ENCODE measurements around the gene RBM4. TPM values are rescaled to one million over a fixed set of nuclear protein-coding genes. Genes with fewer than 3 reads are reported as not detected.
A peak's percentile ranks its signal among the peaks of the same experiment; 100 is the strongest.

The RBM4 gene
- total and polyA plus RNA-seq, 9 of the 15 experiments (the other 6 are each of a cell fraction or from before 2014, with no cell fraction given): 81.6 to 233 (median 122) TPM

GRCh38 chr11:66616379-66617154 lies 21.9 kb upstream of the RBM4 start, which contains the start of gene RBM14 (continued):
- TF ChIP-seq, protein P1, sequence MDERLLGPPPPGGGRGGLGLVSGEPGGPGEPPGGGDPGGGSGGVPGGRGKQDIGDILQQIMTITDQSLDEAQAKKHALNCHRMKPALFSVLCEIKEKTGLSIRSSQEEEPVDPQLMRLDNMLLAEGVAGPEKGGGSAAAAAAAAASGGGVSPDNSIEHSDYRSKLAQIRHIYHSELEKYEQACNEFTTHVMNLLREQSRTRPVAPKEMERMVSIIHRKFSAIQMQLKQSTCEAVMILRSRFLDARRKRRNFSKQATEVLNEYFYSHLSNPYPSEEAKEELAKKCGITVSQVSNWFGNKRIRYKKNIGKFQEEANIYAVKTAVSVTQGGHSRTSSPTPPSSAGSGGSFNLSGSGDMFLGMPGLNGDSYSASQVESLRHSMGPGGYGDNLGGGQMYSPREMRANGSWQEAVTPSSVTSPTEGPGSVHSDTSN (CRISPR knock-in tag; IDR thresholded peaks at IDR 0.05; ENCODE audit: low read depth): no peak
- TF ChIP-seq, protein P1 (tag; conservative IDR thresholded peaks at IDR 0.05; ENCODE audit: low read depth): peak; percentile 24; the same call in 1 of the 2 replicates
- TF ChIP-seq SIN3B (IDR thresholded peaks at IDR 0.05; ENCODE audit: low read depth): peak; percentile 80
- peak; percentile 95 for TF ChIP-seq ASH1L (IDR thresholded peaks at IDR 0.05; ENCODE audit: borderline replicate concordance, low read depth, partially characterized antibody)
- TF ChIP-seq POLR2H (tag; IDR thresholded peaks at IDR 0.05; ENCODE audit: low read depth): peak; percentile 96

DNA sequence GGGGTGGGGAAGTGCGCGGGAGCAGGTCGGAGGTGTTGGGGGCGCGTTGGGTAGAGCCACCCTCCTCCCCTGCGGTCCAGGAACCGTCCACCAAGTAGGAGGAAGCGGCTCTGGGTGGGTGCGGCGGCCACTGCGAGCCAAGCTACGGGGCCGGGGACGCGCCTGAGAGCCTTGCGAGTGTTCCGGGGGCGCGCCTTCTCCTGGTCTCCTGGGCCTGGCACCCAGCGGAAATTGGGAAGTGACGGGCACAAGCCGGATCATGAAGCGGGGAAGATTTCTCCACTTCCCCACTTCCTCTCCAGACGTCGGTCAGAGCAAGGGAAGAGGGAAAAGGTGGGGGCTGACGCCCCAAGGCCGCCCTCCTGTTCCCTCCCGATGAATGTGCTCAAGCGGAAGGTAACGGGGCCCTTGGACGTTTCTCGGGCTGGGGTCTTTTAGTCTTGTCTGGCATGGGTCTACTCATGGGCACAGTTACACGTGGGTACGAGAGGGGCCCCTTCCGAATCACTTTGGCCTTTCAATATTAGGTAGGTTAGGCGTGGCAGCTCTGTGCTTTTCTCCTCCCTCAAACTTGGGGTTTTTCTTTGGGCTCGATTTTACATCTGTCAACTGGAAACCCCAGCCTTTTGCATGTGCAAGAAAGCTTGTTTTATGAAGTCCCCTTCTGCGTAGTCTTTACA lies 21.2 kb upstream of the RBM4 start:
- POLR2A ChIA-PET: interaction anchor here (0.6 to 14.0 kb wide), 13 partner anchors 12 to 221 kb away, joined by 3 to 387 read pairs (median 4); partner anchors contain the start of genes RBM4 and RBM4B
- ATAC-seq (no peak), FAIRE-seq (no peak), DNase-seq (ENCODE audit: extremely low read depth in 1 of 4, low spot score in 3 of 4) (no peak)
- WGBS (ENCODE audit: insufficient coverage, low coverage, missing lambda C conversion rate): 1% methylated on average over 29 of the region's 38 CpGs
- Histone ChIP-seq H2AFZ (ENCODE audit: low read depth, low read length) (peak overlapping the region; percentile 96; the same call in 1 of the 2 replicates), H3K36me3 (ENCODE audit: control insufficient read depth, insufficient read depth, low read length) (peaks cover 48% of the 10 kb centered on the region), H3K4me2 (ENCODE audit: insufficient read depth, low read length) (peak overlapping the region; percentile 97), H3K27me3 (ENCODE audit: control insufficient read depth in 2 of 2, insufficient read depth in 2 of 2, low read length in 2 of 2) (no peaks in the 10 kb centered on the region), H3K4me3 (peak overlapping the region; percentile 94), H3K4me1 (replicated peaks in 1 of 2; ENCODE audit: control insufficient read depth in 2 of 2, insufficient read depth in 2 of 2, low read length in 2 of 2) (peaks cover 21 to 31% of the 10 kb centered on the region in 2 experiments), H3K9ac (ENCODE audit: insufficient read depth in 1 of 2, low read depth in 2 of 2, low read length in 2 of 2) (peak overlapping the region; percentile 97 to 100), H3K9me1 (ENCODE audit: control insufficient read depth, insufficient read depth, low read length) (no peaks in the 10 kb centered on the region), H3K79me2 (ENCODE audit: control insufficient read depth, insufficient read depth, low read length) (peaks cover 73% of the 10 kb centered on the region), H3K9me3 (replicated peaks; ENCODE audit: control insufficient read depth, insufficient read depth, low read depth, low read length) (no peaks in the 10 kb centered on the region), H4K20me1 (replicated peaks; ENCODE audit: control insufficient read depth, insufficient read depth, low read length) (peaks cover 48% of the 10 kb centered on the region), H3K27ac (ENCODE audit: extremely low read depth, low read depth, low read length) (peak overlapping the region; percentile 99)
- CTCF ChIA-PET (ENCODE audit: low intra/inter-chr PET ratio): no interaction called here
- in situ Hi-C loops (cut with MboI) (no loop called here), intact Hi-C loops (cut with micrococcal nuclease) (no loop called here)
- no TSS peak for BruUV-seq (replicated peaks)
- TF ChIP-seq RB1 (IDR thresholded peaks at IDR 0.05; ENCODE audit: low read depth) (no peak), KLF10 (CRISPR knock-in tag; IDR thresholded peaks at IDR 0.05) (no peak), NONO (IDR thresholded peaks at IDR 0.05; ENCODE audit: low read depth in 2 of 2, low read length in 1 of 2) (no peak), ZNF75A (CRISPR knock-in tag; IDR thresholded peaks at IDR 0.05) (no peak), SMARCE1 (IDR thresholded peaks at IDR 0.05) (no peak), POLR3A (IDR thresholded peaks at IDR 0.05; ENCODE audit: borderline replicate concordance, extremely low read depth, insufficient read depth, insufficient read length) (no peak), DMBX1 (CRISPR knock-in tag; IDR thresholded peaks at IDR 0.05; ENCODE audit: borderline replicate concordance) (no peak), POLR2AphosphoS5 (IDR thresholded peaks at IDR 0.05; ENCODE audit: control insufficient read depth, insufficient read depth, low read depth, low read length) (0 out of 2 replicates have a peak, but pooled peaks have one; percentile 34), TCF3 (CRISPR knock-in tag; IDR thresholded peaks at IDR 0.05) (0 out of 2 replicates have a peak, but pooled peaks have one; percentile 3)
